ENCODE measurements around the gene PPM1L. TPM values are rescaled to one million over a fixed set of nuclear protein-coding genes. Genes with fewer than 3 reads are reported as not detected.

Gene PPM1L
- total RNA-seq, 1 experiment from 2014 or later = 7.3 TPM

GRCh38 chr3:160739079-160739478 is 17.0 kb upstream of the PPM1L start:
- H2BK120ac ChIP-seq (ENCODE audit: low read depth, low read length, poor library complexity, severe bottlenecking) = no peak overlapping the region
- H4K8ac ChIP-seq (replicated peaks; ENCODE audit: insufficient read length, low read depth, low read length) = no peak overlapping the region
- H3K23me2 ChIP-seq (ENCODE audit: insufficient read length, low read depth, low read length, poor library complexity, severe bottlenecking) = no peaks in the 10 kb centered on the region
- no peak overlapping the region for H2BK20ac ChIP-seq (ENCODE audit: low read depth, low read length, poor library complexity, severe bottlenecking)
- no peak overlapping the region for H2BK5ac ChIP-seq (ENCODE audit: insufficient read length, low read length)
- H3K56ac ChIP-seq (ENCODE audit: insufficient read length, low read depth, low read length) = no peak overlapping the region
- no peak overlapping the region for H4K91ac ChIP-seq (ENCODE audit: insufficient read length, low read depth, low read length)
- no peak overlapping the region for H4K5ac ChIP-seq (ENCODE audit: insufficient read length, low read depth, low read length)
- Mint-ChIP-seq H3K9me3 (no peaks in the 10 kb centered on the region), H3K27ac (no peak overlapping the region; a peak in 1 of 7 replicates), H3K36me3 (ENCODE audit: insufficient read depth in 1 of 3, low read depth in 3 of 3) (no peaks in the 10 kb centered on the region), H3K27me3 (ENCODE audit: low read depth) (no peaks in the 10 kb centered on the region), H3K4me3 (no peak overlapping the region), H3K4me1 (peaks cover 11% of the 10 kb centered on the region in 2 experiments)
- WGBS (ENCODE audit: extremely low coverage, insufficient read length, low lambda C conversion rate) = no CpG with 5 or more reads among the region's 1 CpG
- H4K20me1 ChIP-seq (ENCODE audit: control insufficient read depth, insufficient read depth, insufficient read length) = no peaks in the 10 kb centered on the region
- no peak overlapping the region for H3K27ac ChIP-seq (ENCODE audit: insufficient read length, low read depth, low read length)
- no peaks in the 10 kb centered on the region for H3K4me1 ChIP-seq (ENCODE audit: insufficient read depth, low read length)
- no peak overlapping the region for H2BK12ac ChIP-seq (ENCODE audit: insufficient read length, low read depth, low read length)
- H3K9me3 ChIP-seq (ENCODE audit: control insufficient read depth, low read depth, low read length) = no peaks in the 10 kb centered on the region
- DNase-seq = no peak
- H3K9ac ChIP-seq (ENCODE audit: extremely low read depth, insufficient read length, low read length) = no peak overlapping the region
- H3K79me2 ChIP-seq (ENCODE audit: insufficient read depth, low read length) = no peaks in the 10 kb centered on the region
- H3K4ac ChIP-seq (ENCODE audit: low read depth, low read length) = no peak overlapping the region
- H3K79me1 ChIP-seq (ENCODE audit: insufficient read depth, low read depth, low read length, poor library complexity, severe bottlenecking) = no peaks in the 10 kb centered on the region
- no peak overlapping the region for H3K18ac ChIP-seq (ENCODE audit: insufficient read length, low read depth, low read length)
- H3K27me3 ChIP-seq (ENCODE audit: insufficient read depth, low read length) = no peaks in the 10 kb centered on the region
- H2AFZ ChIP-seq (ENCODE audit: low read length) = no peak overlapping the region
- H3T11ph ChIP-seq (ENCODE audit: low read length) = no peak overlapping the region
- H3K23ac ChIP-seq (ENCODE audit: insufficient read length, low read depth, low read length) = no peak overlapping the region
- H2AK5ac ChIP-seq (ENCODE audit: insufficient read length, low read length) = no peak overlapping the region
- no peak overlapping the region for H2BK15ac ChIP-seq (ENCODE audit: low read depth, low read length)
- H3K14ac ChIP-seq (ENCODE audit: insufficient read depth, low read length) = no peak overlapping the region
- no peak overlapping the region for H3K4me2 ChIP-seq (ENCODE audit: insufficient read depth, insufficient read length, low read length)
- TF ChIP-seq CTCF (conservative IDR thresholded peaks at IDR 0.05) = no peak
